WTC11 (cell line): ENCODE data around the gene ENTREP3. TPM values are rescaled to one million over a fixed set of nuclear protein-coding genes. Genes with fewer than 3 reads are reported as not detected.

Experiments
- ATF3 ChIP-seq: sonication (generic); formaldehyde crosslinking; conservative IDR thresholded peaks from 2 replicates; pipeline ENCODE4 v1.8.1; 2022; ENCODE audit warnings: mild to moderate bottlenecking, missing genetic modification reagents
- E2F4 ChIP-seq: sonication (generic); formaldehyde crosslinking; IDR thresholded peaks from 2 replicates; pipeline ENCODE4 v1.8.1; 2022; ENCODE audit warnings: low read depth, mild to moderate bottlenecking, moderate library complexity, missing genetic modification reagents, borderline replicate concordance
- FOXK1 ChIP-seq: sonication (generic); formaldehyde crosslinking; IDR thresholded peaks from 2 replicates; pipeline ENCODE4 v1.8.0; 2022; ENCODE audit warnings: mild to moderate bottlenecking, moderate library complexity, missing genetic modification reagents
- FOXP1 ChIP-seq: sonication (generic); formaldehyde crosslinking; IDR thresholded peaks from 2 replicates; pipeline ENCODE4 v1.8.0; 2022; ENCODE audit warnings: missing genetic modification reagents, mild to moderate bottlenecking, moderate library complexity, borderline replicate concordance
- HMGA2 ChIP-seq: fragments of 250-450 bp; sonication (Bioruptor Pico); IDR thresholded peaks from 2 replicates; pipeline ENCODE4 v1.4.0; 2021; ENCODE audit warnings: mild to moderate bottlenecking, moderate library complexity
- IRF1 ChIP-seq: sonication (generic); formaldehyde crosslinking; IDR thresholded peaks from 2 replicates; pipeline ENCODE4 v1.8.0; 2023; ENCODE audit warnings: missing genetic modification reagents
- PRDM15 ChIP-seq: sonication (generic); formaldehyde crosslinking; IDR thresholded peaks from 2 replicates; pipeline ENCODE4 v1.8.0; 2022; ENCODE audit warnings: missing genetic modification reagents
- RORB ChIP-seq: fragments of 250-450 bp; sonication (Bioruptor Pico); IDR thresholded peaks from 2 replicates; pipeline ENCODE4 v1.9.0; 2021; ENCODE audit warnings: mild to moderate bottlenecking
- SMAD3 ChIP-seq: sonication (generic); formaldehyde crosslinking; IDR thresholded peaks from 2 replicates; pipeline ENCODE4 v1.8.0; 2022; ENCODE audit warnings: missing genetic modification reagents, mild to moderate bottlenecking, borderline replicate concordance
- SOX15 ChIP-seq: fragments of 250-450 bp; sonication (Bioruptor Pico); IDR thresholded peaks from 2 replicates; pipeline ENCODE4 v1.9.0; 2021; ENCODE audit warnings: mild to moderate bottlenecking
- USF2 ChIP-seq: sonication (generic); formaldehyde crosslinking; IDR thresholded peaks from 2 replicates; pipeline ENCODE4 v1.8.1; 2023; ENCODE audit warnings: mild to moderate bottlenecking, missing genetic modification reagents, moderate library complexity
- total RNA-seq: library from RNA; stranded (reverse); gene quantifications from 3 replicates; pipeline ENCODE4 v1.2.3, GENCODE V29; 2021
- TF ChIP-seq, protein P1 (sequence below): fragments of 250-450 bp; sonication (Bioruptor Pico); IDR thresholded peaks from 2 replicates; pipeline ENCODE4 v1.9.0; 2021; ENCODE audit warnings: mild to moderate bottlenecking
- TF ChIP-seq, protein P2 (sequence below): sonication (generic); formaldehyde crosslinking; IDR thresholded peaks from 2 replicates; pipeline ENCODE4 v1.8.0; 2023; ENCODE audit warnings: mild to moderate bottlenecking, missing genetic modification reagents
- TF ChIP-seq, protein P3 (sequence below): sonication (generic); formaldehyde crosslinking; IDR thresholded peaks from 2 replicates; pipeline ENCODE4 v1.8.0; 2022; ENCODE audit warnings: mild to moderate bottlenecking, missing genetic modification reagents
- TF ChIP-seq, protein P4 (sequence below): fragments of 200-600 bp; IDR thresholded peaks from 2 replicates; pipeline ENCODE4 v1.8.0; 2022; ENCODE audit warnings: antibody characterized with exemption
- TF ChIP-seq, protein P5 (sequence below): sonication (generic); formaldehyde crosslinking; IDR thresholded peaks from 2 replicates; pipeline ENCODE4 v1.8.0; 2022; ENCODE audit warnings: mild to moderate bottlenecking, missing genetic modification reagents

ENTREP3 gene
- total RNA-seq, 1 experiment from 2014 or later: 67.8 TPM

GRCh38 chr1:155277902-155278688, 22.8 kb upstream of the ENTREP3 start (continued):
- TF ChIP-seq FOXK1 (CRISPR knock-in tag) (peak; percentile 85; the same call in 1 of the 2 replicates), SOX15 (no peak), ATF3 (no peak), E2F4 (CRISPR knock-in tag) (no peak), RORB (CRISPR knock-in tag) (no peak), SMAD3 (peak; percentile 88), FOXP1 (0 out of 2 replicates have a peak, but pooled peaks have one; percentile 39), HMGA2 (CRISPR knock-in tag) (no peak), IRF1 (CRISPR knock-in tag) (no peak), PRDM15 (CRISPR knock-in tag) (no peak), USF2 (CRISPR knock-in tag) (0 out of 2 replicates have a peak, but pooled peaks have one; percentile 35)
- TF ChIP-seq, protein P1, sequence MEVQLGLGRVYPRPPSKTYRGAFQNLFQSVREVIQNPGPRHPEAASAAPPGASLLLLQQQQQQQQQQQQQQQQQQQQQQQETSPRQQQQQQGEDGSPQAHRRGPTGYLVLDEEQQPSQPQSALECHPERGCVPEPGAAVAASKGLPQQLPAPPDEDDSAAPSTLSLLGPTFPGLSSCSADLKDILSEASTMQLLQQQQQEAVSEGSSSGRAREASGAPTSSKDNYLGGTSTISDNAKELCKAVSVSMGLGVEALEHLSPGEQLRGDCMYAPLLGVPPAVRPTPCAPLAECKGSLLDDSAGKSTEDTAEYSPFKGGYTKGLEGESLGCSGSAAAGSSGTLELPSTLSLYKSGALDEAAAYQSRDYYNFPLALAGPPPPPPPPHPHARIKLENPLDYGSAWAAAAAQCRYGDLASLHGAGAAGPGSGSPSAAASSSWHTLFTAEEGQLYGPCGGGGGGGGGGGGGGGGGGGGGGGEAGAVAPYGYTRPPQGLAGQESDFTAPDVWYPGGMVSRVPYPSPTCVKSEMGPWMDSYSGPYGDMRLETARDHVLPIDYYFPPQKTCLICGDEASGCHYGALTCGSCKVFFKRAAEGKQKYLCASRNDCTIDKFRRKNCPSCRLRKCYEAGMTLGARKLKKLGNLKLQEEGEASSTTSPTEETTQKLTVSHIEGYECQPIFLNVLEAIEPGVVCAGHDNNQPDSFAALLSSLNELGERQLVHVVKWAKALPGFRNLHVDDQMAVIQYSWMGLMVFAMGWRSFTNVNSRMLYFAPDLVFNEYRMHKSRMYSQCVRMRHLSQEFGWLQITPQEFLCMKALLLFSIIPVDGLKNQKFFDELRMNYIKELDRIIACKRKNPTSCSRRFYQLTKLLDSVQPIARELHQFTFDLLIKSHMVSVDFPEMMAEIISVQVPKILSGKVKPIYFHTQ (CRISPR knock-in tag): no peak
- TF ChIP-seq, protein P2, sequence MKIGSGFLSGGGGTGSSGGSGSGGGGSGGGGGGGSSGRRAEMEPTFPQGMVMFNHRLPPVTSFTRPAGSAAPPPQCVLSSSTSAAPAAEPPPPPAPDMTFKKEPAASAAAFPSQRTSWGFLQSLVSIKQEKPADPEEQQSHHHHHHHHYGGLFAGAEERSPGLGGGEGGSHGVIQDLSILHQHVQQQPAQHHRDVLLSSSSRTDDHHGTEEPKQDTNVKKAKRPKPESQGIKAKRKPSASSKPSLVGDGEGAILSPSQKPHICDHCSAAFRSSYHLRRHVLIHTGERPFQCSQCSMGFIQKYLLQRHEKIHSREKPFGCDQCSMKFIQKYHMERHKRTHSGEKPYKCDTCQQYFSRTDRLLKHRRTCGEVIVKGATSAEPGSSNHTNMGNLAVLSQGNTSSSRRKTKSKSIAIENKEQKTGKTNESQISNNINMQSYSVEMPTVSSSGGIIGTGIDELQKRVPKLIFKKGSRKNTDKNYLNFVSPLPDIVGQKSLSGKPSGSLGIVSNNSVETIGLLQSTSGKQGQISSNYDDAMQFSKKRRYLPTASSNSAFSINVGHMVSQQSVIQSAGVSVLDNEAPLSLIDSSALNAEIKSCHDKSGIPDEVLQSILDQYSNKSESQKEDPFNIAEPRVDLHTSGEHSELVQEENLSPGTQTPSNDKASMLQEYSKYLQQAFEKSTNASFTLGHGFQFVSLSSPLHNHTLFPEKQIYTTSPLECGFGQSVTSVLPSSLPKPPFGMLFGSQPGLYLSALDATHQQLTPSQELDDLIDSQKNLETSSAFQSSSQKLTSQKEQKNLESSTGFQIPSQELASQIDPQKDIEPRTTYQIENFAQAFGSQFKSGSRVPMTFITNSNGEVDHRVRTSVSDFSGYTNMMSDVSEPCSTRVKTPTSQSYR (CRISPR knock-in tag): peak; percentile 82; the same call in 1 of the 2 replicates
- TF ChIP-seq, protein P3, sequence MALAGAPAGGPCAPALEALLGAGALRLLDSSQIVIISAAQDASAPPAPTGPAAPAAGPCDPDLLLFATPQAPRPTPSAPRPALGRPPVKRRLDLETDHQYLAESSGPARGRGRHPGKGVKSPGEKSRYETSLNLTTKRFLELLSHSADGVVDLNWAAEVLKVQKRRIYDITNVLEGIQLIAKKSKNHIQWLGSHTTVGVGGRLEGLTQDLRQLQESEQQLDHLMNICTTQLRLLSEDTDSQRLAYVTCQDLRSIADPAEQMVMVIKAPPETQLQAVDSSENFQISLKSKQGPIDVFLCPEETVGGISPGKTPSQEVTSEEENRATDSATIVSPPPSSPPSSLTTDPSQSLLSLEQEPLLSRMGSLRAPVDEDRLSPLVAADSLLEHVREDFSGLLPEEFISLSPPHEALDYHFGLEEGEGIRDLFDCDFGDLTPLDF (CRISPR knock-in tag): no peak
- TF ChIP-seq, protein P4, sequence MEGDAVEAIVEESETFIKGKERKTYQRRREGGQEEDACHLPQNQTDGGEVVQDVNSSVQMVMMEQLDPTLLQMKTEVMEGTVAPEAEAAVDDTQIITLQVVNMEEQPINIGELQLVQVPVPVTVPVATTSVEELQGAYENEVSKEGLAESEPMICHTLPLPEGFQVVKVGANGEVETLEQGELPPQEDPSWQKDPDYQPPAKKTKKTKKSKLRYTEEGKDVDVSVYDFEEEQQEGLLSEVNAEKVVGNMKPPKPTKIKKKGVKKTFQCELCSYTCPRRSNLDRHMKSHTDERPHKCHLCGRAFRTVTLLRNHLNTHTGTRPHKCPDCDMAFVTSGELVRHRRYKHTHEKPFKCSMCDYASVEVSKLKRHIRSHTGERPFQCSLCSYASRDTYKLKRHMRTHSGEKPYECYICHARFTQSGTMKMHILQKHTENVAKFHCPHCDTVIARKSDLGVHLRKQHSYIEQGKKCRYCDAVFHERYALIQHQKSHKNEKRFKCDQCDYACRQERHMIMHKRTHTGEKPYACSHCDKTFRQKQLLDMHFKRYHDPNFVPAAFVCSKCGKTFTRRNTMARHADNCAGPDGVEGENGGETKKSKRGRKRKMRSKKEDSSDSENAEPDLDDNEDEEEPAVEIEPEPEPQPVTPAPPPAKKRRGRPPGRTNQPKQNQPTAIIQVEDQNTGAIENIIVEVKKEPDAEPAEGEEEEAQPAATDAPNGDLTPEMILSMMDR: peak; percentile 16; the same call in 1 of the 2 replicates
- TF ChIP-seq, protein P5, sequence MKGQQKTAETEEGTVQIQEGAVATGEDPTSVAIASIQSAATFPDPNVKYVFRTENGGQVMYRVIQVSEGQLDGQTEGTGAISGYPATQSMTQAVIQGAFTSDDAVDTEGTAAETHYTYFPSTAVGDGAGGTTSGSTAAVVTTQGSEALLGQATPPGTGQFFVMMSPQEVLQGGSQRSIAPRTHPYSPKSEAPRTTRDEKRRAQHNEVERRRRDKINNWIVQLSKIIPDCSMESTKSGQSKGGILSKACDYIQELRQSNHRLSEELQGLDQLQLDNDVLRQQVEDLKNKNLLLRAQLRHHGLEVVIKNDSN (CRISPR knock-in tag): peak; percentile 59; the same call in 1 of the 2 replicates
